Measurements from ENCODE around the gene BRWD1. TPM values are rescaled to one million over a fixed set of nuclear protein-coding genes. Genes with fewer than 3 reads are reported as not detected.
A peak's percentile ranks its signal among the peaks of the same experiment; 100 is the strongest.

BRWD1 gene
- total RNA-seq, 2 experiments from 2014 or later = 27.9 to 29.3 TPM

GRCh38 chr21:39176271-39176709, 137.1 kb downstream of the BRWD1 start:
- Mint-ChIP-seq H3K9me3 (no peaks in the 10 kb centered on the region), H3K4me1 (ENCODE audit: low read depth) (peaks cover 20% of the 10 kb centered on the region), H3K27ac (no peak overlapping the region), H3K36me3 (ENCODE audit: low read depth) (peaks cover 50% of the 10 kb centered on the region), H3K27me3 (no peaks in the 10 kb centered on the region), H3K4me3 (no peak overlapping the region)
- TF ChIP-seq, protein P1, sequence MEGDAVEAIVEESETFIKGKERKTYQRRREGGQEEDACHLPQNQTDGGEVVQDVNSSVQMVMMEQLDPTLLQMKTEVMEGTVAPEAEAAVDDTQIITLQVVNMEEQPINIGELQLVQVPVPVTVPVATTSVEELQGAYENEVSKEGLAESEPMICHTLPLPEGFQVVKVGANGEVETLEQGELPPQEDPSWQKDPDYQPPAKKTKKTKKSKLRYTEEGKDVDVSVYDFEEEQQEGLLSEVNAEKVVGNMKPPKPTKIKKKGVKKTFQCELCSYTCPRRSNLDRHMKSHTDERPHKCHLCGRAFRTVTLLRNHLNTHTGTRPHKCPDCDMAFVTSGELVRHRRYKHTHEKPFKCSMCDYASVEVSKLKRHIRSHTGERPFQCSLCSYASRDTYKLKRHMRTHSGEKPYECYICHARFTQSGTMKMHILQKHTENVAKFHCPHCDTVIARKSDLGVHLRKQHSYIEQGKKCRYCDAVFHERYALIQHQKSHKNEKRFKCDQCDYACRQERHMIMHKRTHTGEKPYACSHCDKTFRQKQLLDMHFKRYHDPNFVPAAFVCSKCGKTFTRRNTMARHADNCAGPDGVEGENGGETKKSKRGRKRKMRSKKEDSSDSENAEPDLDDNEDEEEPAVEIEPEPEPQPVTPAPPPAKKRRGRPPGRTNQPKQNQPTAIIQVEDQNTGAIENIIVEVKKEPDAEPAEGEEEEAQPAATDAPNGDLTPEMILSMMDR (IDR thresholded peaks at IDR 0.05) = no peak
- intact Hi-C loops (cut with micrococcal nuclease) = no loop called here
- CTCF ChIA-PET = interaction anchor here (0.6 to 1.8 kb wide), 6 partner anchors 8 to 710 kb away, joined by 3 read pairs; no protein-coding TSS in a partner anchor
- POLR2A ChIA-PET = interaction anchor here (1.9 kb wide), 1 partner anchor 12 kb away, joined by 7 read pairs; no protein-coding TSS in a partner anchor
- no peak for DNase-seq
- ATAC-seq = no peak

- peaks cover 18% of the 10 kb centered on the region for H3K4me1 Mint-ChIP-seq (ENCODE audit: low read depth)
- ChIA-PET CTCF (interaction anchor here (0.7 kb wide), 1 partner anchor 284 kb away, joined by 3 read pairs; no protein-coding TSS in a partner anchor), POLR2A (interaction anchor here (1.9 kb wide), 1 partner anchor 12 kb away, joined by 7 read pairs; no protein-coding TSS in a partner anchor)
- H3K36me3 Mint-ChIP-seq (ENCODE audit: low read depth) = peaks cover 48% of the 10 kb centered on the region
- H3K4me3 Mint-ChIP-seq = no peak overlapping the region
- ATAC-seq (no peak), DNase-seq (no peak)
- TF ChIP-seq, protein P1 (IDR thresholded peaks at IDR 0.05) = no peak
- no peaks in the 10 kb centered on the region for H3K27me3 Mint-ChIP-seq
- peak overlapping the region; percentile 32 for H3K27ac Mint-ChIP-seq
- intact Hi-C loops (cut with micrococcal nuclease) = no loop called here
- H3K9me3 Mint-ChIP-seq = no peaks in the 10 kb centered on the region
These were observed 137.8 kb downstream of the BRWD1 start for GRCh38 chr21:39175665-39176064.

GRCh38 chr21:39175154-39175553, 138.3 kb downstream of the BRWD1 start:
- peaks cover 43% of the 10 kb centered on the region for H3K36me3 Mint-ChIP-seq (ENCODE audit: low read depth)
- no peaks in the 10 kb centered on the region for H3K9me3 Mint-ChIP-seq
- ChIA-PET CTCF (interaction anchor here (0.6 to 0.8 kb wide), 3 partner anchors 8 to 444 kb away, joined by 3 read pairs; no protein-coding TSS in a partner anchor), POLR2A (interaction anchor here (1.4 kb wide), 1 partner anchor 33 kb away, joined by 3 read pairs; no protein-coding TSS in a partner anchor)
- H3K4me1 Mint-ChIP-seq (ENCODE audit: low read depth) = peaks cover 14% of the 10 kb centered on the region
- DNase-seq (no peak), ATAC-seq (no peak)
- TF ChIP-seq, protein P1 (IDR thresholded peaks at IDR 0.05) = peak; percentile 43
- H3K27ac Mint-ChIP-seq = no peak overlapping the region
- no peaks in the 10 kb centered on the region for H3K27me3 Mint-ChIP-seq
- intact Hi-C loops (cut with micrococcal nuclease) = no loop called here
- no peak overlapping the region for H3K4me3 Mint-ChIP-seq

- H3K27me3 Mint-ChIP-seq = no peaks in the 10 kb centered on the region
- H3K9me3 Mint-ChIP-seq = no peaks in the 10 kb centered on the region
- H3K27ac Mint-ChIP-seq = no peak overlapping the region
- H3K4me3 Mint-ChIP-seq = no peak overlapping the region
- intact Hi-C loops (cut with micrococcal nuclease) = no loop called here
- DNase-seq (no peak), ATAC-seq (no peak)
- POLR2A ChIA-PET = interaction anchor here (1.0 to 1.4 kb wide), 2 partner anchors 12 to 34 kb away, joined by 3 read pairs; no protein-coding TSS in a partner anchor
- H3K4me1 Mint-ChIP-seq (ENCODE audit: low read depth) = peaks cover 10% of the 10 kb centered on the region
- CTCF ChIA-PET = interaction anchor here (0.6 to 0.8 kb wide), 3 partner anchors 10 to 443 kb away, joined by 3 read pairs; no protein-coding TSS in a partner anchor
- H3K36me3 Mint-ChIP-seq (ENCODE audit: low read depth) = peaks cover 33% of the 10 kb centered on the region
- TF ChIP-seq, protein P1 (IDR thresholded peaks at IDR 0.05) = no peak
These were observed 139.4 kb downstream of the BRWD1 start for GRCh38 chr21:39173716-39174680.
